IMR-90 (cell line): Measurements from ENCODE around the gene MBD1.

Experiments used
- BHLHE40 ChIP-seq: fragments of 150-350 bp; IDR thresholded peaks from 2 replicates; pipeline ENCODE4 v1.6.1; 2016; ENCODE audit warnings: mild to moderate bottlenecking, low read depth, low read length
- CEBPB ChIP-seq: IDR thresholded peaks from 2 replicates; pipeline ENCODE4 v1.6.1; 2012; ENCODE audit warnings: low read depth, low read length, improper control_type of control experiment
- CHD1 ChIP-seq: IDR thresholded peaks from 2 replicates; pipeline ENCODE4 v1.6.1; 2012; ENCODE audit warnings: low read depth, low read length, improper control_type of control experiment
- MXI1 ChIP-seq: IDR thresholded peaks from 2 replicates; pipeline ENCODE4 v1.6.1; 2012; ENCODE audit warnings: low read depth, mild to moderate bottlenecking, low read length, moderate library complexity, borderline replicate concordance
- NFE2L2 ChIP-seq: fragments of 150-350 bp; IDR thresholded peaks from 2 replicates; pipeline ENCODE4 v1.6.1; 2016; ENCODE audit warnings: low read depth, mild to moderate bottlenecking, low read length
- POLR2A ChIP-seq: IDR thresholded peaks from 2 replicates; pipeline ENCODE4 v1.6.1; 2012; ENCODE audit warnings: mild to moderate bottlenecking, low read depth, low read length
- RAD21 ChIP-seq: IDR thresholded peaks from 2 replicates; pipeline ENCODE4 v1.6.1; 2012; ENCODE audit warnings: low read length, improper control_type of control experiment
- SMC3 ChIP-seq: fragments of 150-350 bp; IDR thresholded peaks from 2 replicates; pipeline ENCODE4 v1.6.1; 2016; ENCODE audit warnings: low read depth, mild to moderate bottlenecking, antibody characterized with exemption, low read length, moderate library complexity
- TF ChIP-seq, protein P1 (sequence below): fragments of 150-350 bp; IDR thresholded peaks from 2 replicates; pipeline ENCODE4 v1.6.1; 2017; ENCODE audit warnings: mild to moderate bottlenecking, antibody characterized with exemption, low read length, low read depth
- TF ChIP-seq, protein P2 (sequence below): conservative IDR thresholded peaks from 2 replicates; pipeline ENCODE4 v1.5.1; 2012; ENCODE audit warnings: mild to moderate bottlenecking, low read depth, low read length, improper control_type of control experiment

DNA sequence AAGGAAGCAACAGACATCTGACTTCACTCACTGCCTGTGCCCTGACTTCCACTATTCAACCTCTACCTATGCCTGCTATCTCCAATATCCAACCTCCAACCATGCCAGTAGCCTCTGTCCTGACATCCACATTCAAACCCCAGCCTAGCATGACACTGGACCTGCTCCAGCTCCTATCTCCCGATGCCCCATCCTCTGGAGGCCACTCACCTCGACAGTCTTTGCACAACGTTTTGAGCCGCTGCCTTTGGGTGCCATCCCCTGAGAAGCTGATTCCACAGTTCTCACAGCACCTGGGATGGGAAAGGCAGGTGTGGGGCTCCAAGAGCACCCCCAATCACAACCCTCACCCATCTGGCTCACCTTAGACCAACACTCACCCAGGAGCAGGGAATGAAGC is 4.9 kb downstream of the MBD1 start:
- TF ChIP-seq, protein P1, sequence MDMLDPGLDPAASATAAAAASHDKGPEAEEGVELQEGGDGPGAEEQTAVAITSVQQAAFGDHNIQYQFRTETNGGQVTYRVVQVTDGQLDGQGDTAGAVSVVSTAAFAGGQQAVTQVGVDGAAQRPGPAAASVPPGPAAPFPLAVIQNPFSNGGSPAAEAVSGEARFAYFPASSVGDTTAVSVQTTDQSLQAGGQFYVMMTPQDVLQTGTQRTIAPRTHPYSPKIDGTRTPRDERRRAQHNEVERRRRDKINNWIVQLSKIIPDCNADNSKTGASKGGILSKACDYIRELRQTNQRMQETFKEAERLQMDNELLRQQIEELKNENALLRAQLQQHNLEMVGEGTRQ, result no peak
- TF ChIP-seq, protein P2, sequence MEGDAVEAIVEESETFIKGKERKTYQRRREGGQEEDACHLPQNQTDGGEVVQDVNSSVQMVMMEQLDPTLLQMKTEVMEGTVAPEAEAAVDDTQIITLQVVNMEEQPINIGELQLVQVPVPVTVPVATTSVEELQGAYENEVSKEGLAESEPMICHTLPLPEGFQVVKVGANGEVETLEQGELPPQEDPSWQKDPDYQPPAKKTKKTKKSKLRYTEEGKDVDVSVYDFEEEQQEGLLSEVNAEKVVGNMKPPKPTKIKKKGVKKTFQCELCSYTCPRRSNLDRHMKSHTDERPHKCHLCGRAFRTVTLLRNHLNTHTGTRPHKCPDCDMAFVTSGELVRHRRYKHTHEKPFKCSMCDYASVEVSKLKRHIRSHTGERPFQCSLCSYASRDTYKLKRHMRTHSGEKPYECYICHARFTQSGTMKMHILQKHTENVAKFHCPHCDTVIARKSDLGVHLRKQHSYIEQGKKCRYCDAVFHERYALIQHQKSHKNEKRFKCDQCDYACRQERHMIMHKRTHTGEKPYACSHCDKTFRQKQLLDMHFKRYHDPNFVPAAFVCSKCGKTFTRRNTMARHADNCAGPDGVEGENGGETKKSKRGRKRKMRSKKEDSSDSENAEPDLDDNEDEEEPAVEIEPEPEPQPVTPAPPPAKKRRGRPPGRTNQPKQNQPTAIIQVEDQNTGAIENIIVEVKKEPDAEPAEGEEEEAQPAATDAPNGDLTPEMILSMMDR, result no peak
- TF ChIP-seq CEBPB (no peak), POLR2A (no peak), NFE2L2 (no peak), SMC3 (no peak), RAD21 (no peak), BHLHE40 (no peak), CHD1 (no peak), MXI1 (no peak)
